ENCODE data around the gene CHRDL2.
"Not testable (repeated sequence)": the region's sequence is repeated elsewhere in the genome, so short reads cannot be mapped to it uniquely, and the experiment has no call there.

The CHRDL2 gene

DNA sequence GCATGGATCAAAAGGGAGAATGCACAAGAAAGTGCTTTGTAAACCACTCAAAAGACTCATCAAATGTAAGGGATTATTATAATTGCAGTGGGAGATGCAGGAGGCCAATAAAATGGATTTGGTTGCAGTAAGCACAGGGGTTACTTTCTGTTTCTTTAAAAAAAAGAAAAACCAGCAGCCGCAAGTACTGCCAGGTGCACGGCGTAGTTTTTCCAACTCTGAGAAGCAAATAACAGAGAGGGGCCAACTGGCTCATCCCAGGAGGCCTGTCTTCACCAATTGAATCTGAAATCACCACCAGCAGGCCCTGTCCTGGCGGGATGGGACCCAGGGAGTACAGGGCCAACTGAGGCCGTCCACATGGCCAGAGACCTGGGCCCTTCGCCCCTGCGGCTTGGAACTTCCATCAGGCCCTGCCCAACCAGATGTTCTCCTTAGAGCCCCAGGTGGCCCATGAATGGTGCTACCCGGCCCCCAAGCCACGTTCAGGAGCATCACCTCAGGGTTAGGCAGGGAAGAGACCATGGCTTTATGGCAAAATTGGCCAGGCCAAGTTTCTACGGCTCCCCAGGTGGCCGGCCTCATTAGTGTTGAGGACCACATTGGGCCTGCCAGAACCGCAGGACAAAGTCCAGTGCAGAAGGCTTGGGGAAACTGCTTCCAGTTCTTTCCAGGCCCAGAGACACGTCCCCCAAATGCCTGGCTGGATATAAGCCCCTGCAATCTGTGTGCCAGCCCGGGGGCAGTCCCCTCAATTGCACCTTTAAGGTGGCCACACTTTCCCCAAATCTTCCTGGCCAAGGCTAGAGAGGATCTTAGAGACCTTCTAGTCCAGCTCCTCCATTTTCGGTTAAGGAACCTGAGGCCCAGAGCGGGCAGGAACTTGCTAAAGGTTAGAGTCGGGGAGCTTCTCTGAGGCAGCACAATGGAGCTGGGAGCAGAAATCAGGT, 61.7 kb downstream of the CHRDL2 start:
- DNase-seq (ENCODE audit: low spot score) = no peak

DNA sequence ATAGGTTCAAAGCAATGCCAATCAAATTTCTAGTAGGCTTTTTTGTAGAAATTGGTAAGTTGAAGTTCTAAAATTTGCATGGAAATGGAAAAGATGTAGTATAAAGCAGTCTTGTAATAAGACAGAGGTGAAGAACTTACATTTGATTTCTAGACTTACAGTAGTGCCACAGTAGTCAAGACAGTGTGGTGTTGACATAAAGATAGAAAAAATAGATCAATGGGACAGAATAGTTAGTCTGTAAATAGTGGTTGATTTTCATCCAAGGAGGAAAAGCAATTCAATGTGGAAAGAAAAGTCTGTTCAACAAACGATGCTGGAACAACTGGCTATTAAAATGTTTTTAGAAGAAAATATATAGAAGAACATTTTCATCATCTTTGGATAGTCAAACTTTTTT, 67.9 kb downstream of the CHRDL2 start:
- no peak for DNase-seq (ENCODE audit: low spot score)

DNA sequence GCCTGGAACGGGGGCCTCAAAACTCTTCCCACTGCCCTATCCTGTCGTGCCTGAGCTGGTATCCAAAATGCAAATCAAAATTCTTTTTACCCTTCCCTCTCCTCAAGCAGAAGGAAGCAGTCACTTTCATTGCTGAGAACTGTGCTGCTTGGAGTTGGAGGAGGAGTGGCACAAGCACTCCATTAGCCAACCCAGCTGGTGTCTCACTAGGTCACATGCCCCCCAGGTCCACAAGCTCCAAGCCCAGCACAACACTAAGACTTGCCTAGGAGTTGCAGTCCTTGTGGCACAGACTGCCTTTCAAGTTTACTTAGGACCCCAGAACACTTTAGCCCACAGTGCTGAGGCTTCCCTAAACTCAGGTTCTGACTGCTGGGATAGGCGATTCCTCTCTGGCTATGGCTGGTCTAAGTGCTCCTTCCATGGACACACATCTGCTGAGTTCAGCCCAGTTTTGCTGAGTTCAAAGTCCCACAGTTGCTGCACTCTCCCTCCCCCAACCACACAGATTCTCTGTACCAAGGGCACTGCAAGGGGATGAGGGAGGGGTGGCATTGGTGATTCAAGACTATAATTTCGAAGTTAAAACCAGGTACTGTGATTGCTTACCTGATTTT, 68.6 kb downstream of the CHRDL2 start:
- no peak for DNase-seq (ENCODE audit: low spot score)

DNA sequence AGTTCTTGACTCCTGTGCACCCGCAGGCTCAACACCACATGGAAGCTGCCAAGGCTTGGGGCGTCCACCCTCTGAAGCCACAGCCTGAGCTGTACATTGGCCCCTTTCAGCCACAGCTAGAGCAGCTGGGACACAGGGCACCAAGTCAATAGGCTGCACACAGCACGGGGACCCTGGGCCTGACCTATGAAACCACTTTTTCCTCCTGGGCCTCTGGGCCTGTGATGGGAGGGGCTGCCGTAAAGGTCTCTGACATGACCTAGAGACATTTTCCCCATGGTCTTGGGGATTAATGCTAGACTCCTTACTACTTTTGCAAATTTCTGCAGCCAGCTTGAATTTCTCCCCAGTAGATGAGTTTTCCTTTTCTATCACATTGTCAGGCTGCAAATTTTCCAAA, 72.1 kb downstream of the CHRDL2 start:
- not testable (repeated sequence) for DNase-seq (ENCODE audit: low spot score)

DNA sequence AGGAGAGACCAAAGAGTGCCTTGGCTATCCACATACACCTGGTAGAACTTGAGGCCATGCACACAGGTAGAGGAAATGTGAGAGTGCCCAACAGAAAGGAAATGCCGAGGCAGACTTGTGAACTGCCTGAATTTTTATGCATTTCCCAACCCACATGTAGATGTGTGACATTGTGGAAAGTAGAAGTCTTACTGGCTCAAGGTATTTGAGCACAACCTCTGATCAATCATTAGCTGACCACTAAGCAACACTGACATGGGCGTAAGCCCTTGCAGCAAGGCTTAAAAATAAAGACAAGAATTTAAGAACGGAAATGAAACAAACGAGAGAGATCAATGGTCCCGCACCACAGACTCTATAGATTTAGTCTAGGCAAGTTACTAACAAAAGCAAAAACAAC, 76.2 kb downstream of the CHRDL2 start:
- no peak for DNase-seq (ENCODE audit: low spot score)

DNA sequence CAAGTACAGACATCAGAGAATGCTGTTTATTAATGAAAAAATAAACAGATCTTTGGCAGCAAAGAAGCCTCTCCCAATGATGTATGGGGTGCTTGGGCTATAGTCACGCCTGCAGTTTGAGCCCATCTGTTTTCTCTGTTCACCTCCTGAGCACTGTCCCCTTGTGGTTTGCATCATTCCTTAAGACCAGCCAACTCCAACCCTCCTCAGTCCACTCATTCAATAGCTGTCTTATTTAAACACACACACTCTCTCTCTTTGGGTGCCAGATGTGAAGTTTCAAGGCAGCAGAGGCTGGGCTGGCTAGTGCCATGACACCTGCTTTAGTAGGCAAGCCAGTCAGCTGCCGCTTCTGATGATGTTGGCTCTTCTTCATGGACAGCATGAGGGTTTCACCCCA, 80.7 kb downstream of the CHRDL2 start:
- no peak for DNase-seq (ENCODE audit: low spot score)

DNA sequence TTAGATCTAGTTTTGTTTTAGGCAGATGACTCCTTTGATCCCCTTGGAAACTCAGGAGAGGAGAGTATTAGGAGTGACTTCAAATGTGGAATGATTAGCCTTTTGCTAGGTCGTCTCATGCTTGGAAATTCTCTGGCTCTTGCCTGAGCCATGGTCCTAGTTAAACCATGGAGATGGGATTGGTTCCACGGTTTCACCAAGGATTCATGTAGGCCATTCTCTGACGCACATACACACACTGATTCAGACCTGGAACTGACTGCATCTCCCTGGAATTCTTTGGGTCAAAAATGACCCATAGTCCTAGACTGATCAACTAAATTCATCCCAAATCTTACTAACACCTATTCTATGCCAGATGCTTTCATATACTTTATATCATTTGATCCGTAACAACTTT, 82.3 kb downstream of the CHRDL2 start:
- DNase-seq (ENCODE audit: low spot score) = no peak

DNA sequence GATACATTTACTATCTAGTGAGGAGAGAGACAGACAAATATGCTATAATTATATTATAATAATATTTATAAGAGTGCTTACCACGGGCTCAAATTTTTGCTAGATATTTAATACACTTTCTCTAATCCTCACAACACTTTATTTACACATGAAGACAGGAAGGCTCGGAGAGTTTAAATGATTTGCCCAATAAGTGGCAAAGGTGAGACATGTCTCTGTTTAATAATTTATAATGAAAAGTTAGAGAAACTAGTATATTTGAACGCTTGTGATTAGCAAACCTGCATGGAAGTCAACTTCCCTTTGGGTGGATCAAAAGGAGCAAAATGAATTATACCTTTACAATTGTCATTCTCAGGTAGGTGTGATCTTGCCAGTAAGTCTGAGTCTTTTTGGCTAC, 83.4 kb downstream of the CHRDL2 start:
- no peak for DNase-seq (ENCODE audit: low spot score)

DNA sequence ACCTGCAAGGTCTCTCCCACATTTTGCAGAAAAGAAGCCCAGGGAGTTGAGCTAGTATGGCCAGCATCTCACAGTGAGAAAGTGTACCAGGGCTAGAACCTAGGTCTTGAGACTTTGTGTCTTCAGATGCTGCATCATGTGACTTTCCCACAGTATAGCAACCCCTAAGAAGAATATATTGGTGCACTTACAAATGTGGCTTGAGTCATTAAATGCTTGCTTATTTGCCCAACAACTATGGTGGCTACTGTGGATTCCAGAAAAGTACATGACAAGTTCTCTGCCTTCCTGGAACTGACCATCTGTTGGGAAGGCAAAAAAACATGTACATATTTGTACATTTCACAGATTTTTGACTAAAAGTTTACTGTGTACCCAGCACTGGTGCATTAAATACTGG, 83.8 kb downstream of the CHRDL2 start:
- no peak for DNase-seq (ENCODE audit: low spot score)

DNA sequence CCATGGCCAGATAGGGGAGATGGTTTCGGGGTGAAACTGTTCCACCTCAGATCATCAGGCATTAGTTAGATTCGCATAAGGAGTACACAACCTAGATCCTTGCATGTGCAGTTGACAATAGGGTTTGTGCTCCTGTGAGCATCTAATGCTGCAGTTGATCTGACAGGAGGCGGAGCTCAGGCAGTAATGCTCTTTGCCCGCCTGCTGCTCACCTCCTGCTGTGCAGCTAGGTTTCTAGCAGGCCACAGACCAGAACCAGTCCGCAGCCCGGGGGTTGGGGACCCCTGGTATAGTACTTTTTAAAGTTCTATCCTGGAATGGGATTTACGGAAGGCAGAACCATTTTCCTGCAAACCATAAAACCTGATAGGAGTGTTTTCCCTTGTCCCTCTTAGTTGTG, 84.3 kb downstream of the CHRDL2 start:
- no peak for DNase-seq (ENCODE audit: low spot score)

Measured in CD4-positive, alpha-beta T cell treated with Interleukin-15 for 4 hours (primary cell).